GM21423 (cell line): ENCODE results near the gene TMEM219.
"Not testable (repeated sequence)": the region's sequence is repeated elsewhere in the genome, so short reads cannot be mapped to it uniquely, and the experiment has no call there.

Experiments
- ATAC-seq: cut with Tn5 transposase; IDR thresholded peaks from one replicate; pipeline ENCODE4 v1.9.1; 2021; ENCODE audit warnings: mild to moderate bottlenecking, moderate library complexity; ENCODE audit not compliant: unreplicated experiment

The TMEM219 gene

GRCh38 chr16:29961479-29962343, at the start of gene TMEM219:
Gene TMEM219, plus strand, starts transcription at chr16:29962079. Its CDS starts 1,065 bp downstream, at chr16:29963144.
- ATAC-seq: peak; percentile 91

- ATAC-seq: no peak
Measured at GRCh38 chr16:29912087-29912486, 49.8 kb upstream of the TMEM219 start.

- no peak for ATAC-seq
Measured at GRCh38 chr16:29913514-29913913, 48.4 kb upstream of the TMEM219 start.

- ATAC-seq: no peak
Measured at GRCh38 chr16:29915590-29916247, 46.2 kb upstream of the TMEM219 start.

- ATAC-seq: no peak
Measured at GRCh38 chr16:29916979-29917378, 44.9 kb upstream of the TMEM219 start.

- ATAC-seq: no peak
Measured at GRCh38 chr16:29920288-29921033, 41.4 kb upstream of the TMEM219 start.

- ATAC-seq: no peak
Measured at GRCh38 chr16:29921034-29921385, 40.9 kb upstream of the TMEM219 start.

GRCh38 chr16:29922326-29922725, 39.6 kb upstream of the TMEM219 start:
- ATAC-seq: no peak

- ATAC-seq: no peak
Measured at GRCh38 chr16:29922986-29923501, 38.8 kb upstream of the TMEM219 start.

- ATAC-seq: no peak
Measured at GRCh38 chr16:29925105-29925756, 36.6 kb upstream of the TMEM219 start.

- peak; percentile 90 for ATAC-seq
Measured at GRCh38 chr16:29925781-29926710, 35.8 kb upstream of the TMEM219 start, which contains the start of gene KCTD13. Gene KCTD13, minus strand, starts transcription at chr16:29926226. Its CDS starts 193 bp downstream, at chr16:29926033.

- no peak for ATAC-seq
Measured at GRCh38 chr16:29926711-29927052, 35.2 kb upstream of the TMEM219 start.

- no peak for ATAC-seq
Measured at GRCh38 chr16:29927070-29927905, 34.6 kb upstream of the TMEM219 start.

- ATAC-seq: not testable (repeated sequence)
Measured at GRCh38 chr16:29931750-29932149, 30.1 kb upstream of the TMEM219 start.

- ATAC-seq: no peak
Measured at GRCh38 chr16:29940656-29941055, 21.2 kb upstream of the TMEM219 start.

- no peak for ATAC-seq
Measured at GRCh38 chr16:29943846-29944799, 17.8 kb upstream of the TMEM219 start.

- ATAC-seq: no peak
Measured at GRCh38 chr16:29947897-29948296, 14.0 kb upstream of the TMEM219 start.
